DND-41 (cell line): Measurements from ENCODE around the gene DIAPH3.

Experiments used
- ATAC-seq: fragments of 200-7000 bp; cut with Tn5 transposase; 3 replicates; pipeline ENCODE4 v1.9.1; 2021; ENCODE audit warnings: low read depth; ENCODE audit not compliant: insufficient read depth
- DNase-seq: peaks from one replicate; pipeline ENCODE4 v3.0.0-alpha.2; 2020
- H2AFZ ChIP-seq: 2 replicates; pipeline ENCODE4 v1.6.0; 2012; ENCODE audit warnings: low read depth, low read length
- H3K27ac ChIP-seq: 2 replicates; pipeline ENCODE4 v1.5.1; 2012; ENCODE audit warnings: low read length, inconsistent platforms
- H3K27me3 ChIP-seq: fragments of 200-600 bp; sonication (generic); 2 replicates; pipeline ENCODE4 v1.6.0; 2012; ENCODE audit warnings: low read length, mild to moderate bottlenecking, inconsistent platforms; ENCODE audit not compliant: insufficient read depth, poor library complexity
- H3K36me3 ChIP-seq: 2 replicates; pipeline ENCODE4 v1.5.1; 2012; ENCODE audit warnings: low read length, inconsistent platforms; ENCODE audit not compliant: insufficient read depth
- H3K4me1 ChIP-seq: 2 replicates; pipeline ENCODE4 v1.5.1; 2012; ENCODE audit warnings: mild to moderate bottlenecking, low read length; ENCODE audit not compliant: insufficient read depth
- H3K4me2 ChIP-seq: 2 replicates; pipeline ENCODE4 v1.6.0; 2012; ENCODE audit warnings: mild to moderate bottlenecking, moderate library complexity, low read length, inconsistent platforms; ENCODE audit not compliant: insufficient read depth
- H3K4me3 ChIP-seq, 2 experiments: fragments of 200-600 bp in 1 of 2; shearing (Covaris generic) in 1 of 2; 2 replicates each; pipeline ENCODE4 v1.5.1; 2012 to 2016; ENCODE audit warnings: inconsistent platforms in 2 of 2, low read length in 2 of 2, mild to moderate bottlenecking in 2 of 2, low read depth in 1 of 2, moderate library complexity in 1 of 2
- H3K79me2 ChIP-seq: 2 replicates; pipeline ENCODE4 v1.6.0; 2012; ENCODE audit warnings: low read length, inconsistent platforms; ENCODE audit not compliant: insufficient read depth
- H3K9ac ChIP-seq: 2 replicates; pipeline ENCODE4 v1.6.0; 2012; ENCODE audit warnings: low read depth, mild to moderate bottlenecking, inconsistent platforms, low read length, moderate library complexity
- H3K9me3 ChIP-seq: 2 replicates; pipeline ENCODE4 v1.5.1; 2012; ENCODE audit warnings: low read length, moderate library complexity, mild to moderate bottlenecking, inconsistent platforms; ENCODE audit not compliant: insufficient read depth, severe bottlenecking
- H4K20me1 ChIP-seq: 2 replicates; pipeline ENCODE4 v1.6.0; 2012; ENCODE audit warnings: low read length; ENCODE audit not compliant: insufficient read depth
- CTCF ChIP-seq: IDR thresholded peaks from 2 replicates; pipeline ENCODE4 v1.5.1; 2012; ENCODE audit warnings: borderline replicate concordance, low read length, moderate library complexity, mild to moderate bottlenecking; ENCODE audit not compliant: poor library complexity, severe bottlenecking; ENCODE audit errors: extremely low read depth
- EZH2 ChIP-seq: IDR thresholded peaks from 3 replicates; pipeline ENCODE4 v1.6.1; 2012; ENCODE audit warnings: borderline replicate concordance, low read depth, mild to moderate bottlenecking, moderate library complexity, low read length, inconsistent platforms; ENCODE audit not compliant: severe bottlenecking

The DIAPH3 gene

GRCh38 chr13:59873856-59874255, 289.9 kb downstream of the DIAPH3 start:
- H3K27me3 ChIP-seq: no peaks in the 10 kb centered on the region
- ATAC-seq (no peak), DNase-seq (no peak)
- peaks cover 35% of the 10 kb centered on the region for H3K36me3 ChIP-seq
- no peaks in the 10 kb centered on the region for H4K20me1 ChIP-seq
- no peak for TF ChIP-seq CTCF
- no peak for TF ChIP-seq EZH2
- H2AFZ ChIP-seq: no peak overlapping the region
- no peaks in the 10 kb centered on the region for H3K9me3 ChIP-seq
- H3K4me3 ChIP-seq: no peak overlapping the region
- no peaks in the 10 kb centered on the region for H3K4me1 ChIP-seq
- H3K4me2 ChIP-seq: no peak overlapping the region
- H3K27ac ChIP-seq: no peak overlapping the region
- H3K79me2 ChIP-seq: no peaks in the 10 kb centered on the region
- no peak overlapping the region for H3K9ac ChIP-seq

- Histone ChIP-seq H3K4me1 (no peaks in the 10 kb centered on the region), H3K9ac (no peak overlapping the region), H3K27me3 (no peaks in the 10 kb centered on the region), H3K4me2 (no peak overlapping the region), H2AFZ (no peak overlapping the region), H4K20me1 (no peaks in the 10 kb centered on the region), H3K36me3 (peaks cover 30% of the 10 kb centered on the region), H3K27ac (no peak overlapping the region), H3K79me2 (no peaks in the 10 kb centered on the region), H3K4me3 (no peak overlapping the region), H3K9me3 (no peaks in the 10 kb centered on the region)
- TF ChIP-seq EZH2 (no peak), CTCF (no peak)
- ATAC-seq: no peak
- no peak for DNase-seq
Observed at GRCh38 chr13:59873309-59873708, 290.4 kb downstream of the DIAPH3 start.

GRCh38 chr13:59867867-59868266, 295.9 kb downstream of the DIAPH3 start:
- TF ChIP-seq CTCF (no peak), EZH2 (no peak)
- Histone ChIP-seq H4K20me1 (no peaks in the 10 kb centered on the region), H2AFZ (no peak overlapping the region), H3K27ac (no peak overlapping the region), H3K9ac (no peak overlapping the region), H3K9me3 (no peaks in the 10 kb centered on the region), H3K4me1 (no peaks in the 10 kb centered on the region), H3K27me3 (no peaks in the 10 kb centered on the region), H3K79me2 (no peaks in the 10 kb centered on the region), H3K4me2 (no peak overlapping the region), H3K36me3 (0 out of 2 replicates have a peak, but pooled peaks cover 5% of the 10 kb centered on the region), H3K4me3 (no peak overlapping the region)
- ATAC-seq: no peak
- DNase-seq: no peak

GRCh38 chr13:59865398-59865797, 298.3 kb downstream of the DIAPH3 start:
- no peak overlapping the region for H3K4me3 ChIP-seq
- ATAC-seq: no peak
- TF ChIP-seq CTCF (no peak), EZH2 (no peak)
- no peak overlapping the region for H3K4me2 ChIP-seq
- H3K4me1 ChIP-seq: no peaks in the 10 kb centered on the region
- H3K79me2 ChIP-seq: no peaks in the 10 kb centered on the region
- H3K27ac ChIP-seq: no peak overlapping the region
- no peak for DNase-seq
- H3K9ac ChIP-seq: no peak overlapping the region
- H3K36me3 ChIP-seq: peaks cover 9% of the 10 kb centered on the region; the same call in 1 of the 2 replicates
- H4K20me1 ChIP-seq: no peaks in the 10 kb centered on the region
- H3K27me3 ChIP-seq: no peaks in the 10 kb centered on the region
- H2AFZ ChIP-seq: no peak overlapping the region
- H3K9me3 ChIP-seq: no peaks in the 10 kb centered on the region
